ENCODE measurements around the gene CFAP47.

- TF ChIP-seq CTCF (IDR thresholded peaks at IDR 0.05): no peak
- no peak for TF ChIP-seq POLR2A (IDR thresholded peaks at IDR 0.05)
Measured at GRCh38 chrX:35919536-35920309, at the start of gene CFAP47.
